HEK293T (cell line): Measurements from ENCODE around the gene CHD6.

ENCODE experiments used
- ARNT ChIP-seq: fragments of 450-650 bp; IDR thresholded peaks from 2 replicates; pipeline ENCODE4 v1.6.1; 2017; ENCODE audit warnings: mild to moderate bottlenecking
- BHLHE40 ChIP-seq: fragments of 450-650 bp; IDR thresholded peaks from 2 replicates; pipeline ENCODE4 v1.6.1; 2016; ENCODE audit warnings: mild to moderate bottlenecking, moderate library complexity, borderline replicate concordance
- CTBP1 ChIP-seq: fragments of 450-650 bp; IDR thresholded peaks from 2 replicates; pipeline ENCODE4 v1.6.1; 2016; ENCODE audit warnings: borderline replicate concordance
- FOXA1 ChIP-seq: fragments of 450-650 bp; IDR thresholded peaks from 2 replicates; pipeline ENCODE4 v1.6.1; 2016; ENCODE audit warnings: mild to moderate bottlenecking
- FOXK2 ChIP-seq: fragments of 450-650 bp; IDR thresholded peaks from 2 replicates; pipeline ENCODE4 v1.6.1; 2016; ENCODE audit warnings: mild to moderate bottlenecking
- FOXM1 ChIP-seq: fragments of 450-650 bp; IDR thresholded peaks from 2 replicates; pipeline ENCODE4 v1.6.1; 2017; ENCODE audit warnings: mild to moderate bottlenecking, borderline replicate concordance
- HDGF ChIP-seq: fragments of 450-650 bp; IDR thresholded peaks from 2 replicates; pipeline ENCODE4 v1.6.1; 2017; ENCODE audit warnings: antibody characterized with exemption, borderline replicate concordance
- L3MBTL2 ChIP-seq: fragments of 450-650 bp; conservative IDR thresholded peaks from 2 replicates; pipeline ENCODE4 v1.6.1; 2016; ENCODE audit warnings: mild to moderate bottlenecking
- LEF1 ChIP-seq: fragments of 450-650 bp; IDR thresholded peaks from 2 replicates; pipeline ENCODE4 v1.6.1; 2017; ENCODE audit warnings: mild to moderate bottlenecking, borderline replicate concordance
- SP1 ChIP-seq: fragments of 450-650 bp; IDR thresholded peaks from 2 replicates; pipeline ENCODE4 v1.6.1; 2017
- SUZ12 ChIP-seq: fragments of 450-650 bp; IDR thresholded peaks from 2 replicates; pipeline ENCODE4 v1.6.1; 2016; ENCODE audit warnings: mild to moderate bottlenecking
- TARDBP ChIP-seq: fragments of 450-650 bp; IDR thresholded peaks from 2 replicates; pipeline ENCODE4 v1.6.1; 2016
- ZNF384 ChIP-seq: fragments of 450-650 bp; IDR thresholded peaks from 2 replicates; pipeline ENCODE4 v1.6.1; 2016
- TF ChIP-seq, protein P1 (sequence below): fragments of 450-650 bp; IDR thresholded peaks from 2 replicates; pipeline ENCODE4 v1.6.1; 2016

DNA sequence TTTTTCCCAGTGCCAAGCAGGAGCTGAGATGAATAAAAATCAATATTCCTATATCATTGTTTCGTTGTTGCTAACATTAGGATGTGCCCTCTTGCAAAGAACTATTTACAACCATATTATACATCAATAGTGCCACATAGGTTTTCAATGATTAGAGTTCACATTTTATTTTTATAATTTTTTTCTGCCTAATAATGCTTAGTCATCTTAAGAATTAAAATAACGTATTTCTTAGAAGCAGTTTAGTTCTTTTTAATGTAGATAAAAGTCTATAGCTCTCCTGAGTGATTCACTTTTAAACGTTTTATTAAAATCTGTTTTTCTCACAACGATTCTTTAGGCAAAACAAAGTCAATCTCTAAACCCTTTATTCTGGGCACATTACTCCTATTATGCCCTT is 71.6 kb downstream of the CHD6 start:
- no peak for TF ChIP-seq ARNT
- no peak for TF ChIP-seq FOXM1
- no peak for TF ChIP-seq ZNF384
- no peak for TF ChIP-seq FOXA1
- TF ChIP-seq SP1, result no peak
- TF ChIP-seq HDGF, result no peak
- no peak for TF ChIP-seq TARDBP
- no peak for TF ChIP-seq BHLHE40
- TF ChIP-seq, protein P1, sequence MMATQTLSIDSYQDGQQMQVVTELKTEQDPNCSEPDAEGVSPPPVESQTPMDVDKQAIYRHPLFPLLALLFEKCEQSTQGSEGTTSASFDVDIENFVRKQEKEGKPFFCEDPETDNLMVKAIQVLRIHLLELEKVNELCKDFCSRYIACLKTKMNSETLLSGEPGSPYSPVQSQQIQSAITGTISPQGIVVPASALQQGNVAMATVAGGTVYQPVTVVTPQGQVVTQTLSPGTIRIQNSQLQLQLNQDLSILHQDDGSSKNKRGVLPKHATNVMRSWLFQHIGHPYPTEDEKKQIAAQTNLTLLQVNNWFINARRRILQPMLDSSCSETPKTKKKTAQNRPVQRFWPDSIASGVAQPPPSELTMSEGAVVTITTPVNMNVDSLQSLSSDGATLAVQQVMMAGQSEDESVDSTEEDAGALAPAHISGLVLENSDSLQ, result no peak
- no peak for TF ChIP-seq SUZ12
- no peak for TF ChIP-seq LEF1
- TF ChIP-seq L3MBTL2, result no peak
- no peak for TF ChIP-seq FOXK2
- no peak for TF ChIP-seq CTBP1
